IMR-90 (cell line): ENCODE results near the gene TEX35.

Experiments
- POLR2A ChIP-seq: IDR thresholded peaks from 2 replicates; pipeline ENCODE4 v1.6.1; 2012; ENCODE audit warnings: mild to moderate bottlenecking, low read depth, low read length
- RAD21 ChIP-seq: IDR thresholded peaks from 2 replicates; pipeline ENCODE4 v1.6.1; 2012; ENCODE audit warnings: low read length, improper control_type of control experiment
- TF ChIP-seq, protein P1 (sequence below): conservative IDR thresholded peaks from 2 replicates; pipeline ENCODE4 v1.5.1; 2012; ENCODE audit warnings: mild to moderate bottlenecking, low read depth, low read length, improper control_type of control experiment
- TF ChIP-seq, protein P2 (sequence below): fragments of 150-350 bp; IDR thresholded peaks from 2 replicates; pipeline ENCODE4 v1.6.1; 2016; ENCODE audit warnings: low read depth, mild to moderate bottlenecking, low read length, moderate library complexity, borderline replicate concordance

DNA sequence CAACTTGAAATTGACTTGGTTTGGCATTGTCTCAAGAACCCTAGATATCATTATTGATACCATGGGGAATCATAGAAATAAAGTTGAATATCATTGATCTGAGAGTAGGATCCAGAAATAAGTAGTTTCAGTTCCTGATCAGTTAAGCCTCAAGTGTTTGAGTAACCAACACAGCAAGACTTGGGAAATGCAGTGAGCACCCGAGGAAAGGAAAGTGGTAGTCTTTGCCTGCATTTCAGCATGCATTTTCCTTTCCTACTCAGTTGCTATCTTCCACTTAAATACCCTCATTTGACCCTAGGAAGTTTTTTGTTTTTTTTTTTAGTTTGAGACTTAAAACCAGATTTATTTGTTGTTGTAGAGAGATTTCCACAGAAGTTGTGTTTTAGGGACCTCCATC lies 35.1 kb upstream of the TEX35 start:
- TF ChIP-seq, protein P1, sequence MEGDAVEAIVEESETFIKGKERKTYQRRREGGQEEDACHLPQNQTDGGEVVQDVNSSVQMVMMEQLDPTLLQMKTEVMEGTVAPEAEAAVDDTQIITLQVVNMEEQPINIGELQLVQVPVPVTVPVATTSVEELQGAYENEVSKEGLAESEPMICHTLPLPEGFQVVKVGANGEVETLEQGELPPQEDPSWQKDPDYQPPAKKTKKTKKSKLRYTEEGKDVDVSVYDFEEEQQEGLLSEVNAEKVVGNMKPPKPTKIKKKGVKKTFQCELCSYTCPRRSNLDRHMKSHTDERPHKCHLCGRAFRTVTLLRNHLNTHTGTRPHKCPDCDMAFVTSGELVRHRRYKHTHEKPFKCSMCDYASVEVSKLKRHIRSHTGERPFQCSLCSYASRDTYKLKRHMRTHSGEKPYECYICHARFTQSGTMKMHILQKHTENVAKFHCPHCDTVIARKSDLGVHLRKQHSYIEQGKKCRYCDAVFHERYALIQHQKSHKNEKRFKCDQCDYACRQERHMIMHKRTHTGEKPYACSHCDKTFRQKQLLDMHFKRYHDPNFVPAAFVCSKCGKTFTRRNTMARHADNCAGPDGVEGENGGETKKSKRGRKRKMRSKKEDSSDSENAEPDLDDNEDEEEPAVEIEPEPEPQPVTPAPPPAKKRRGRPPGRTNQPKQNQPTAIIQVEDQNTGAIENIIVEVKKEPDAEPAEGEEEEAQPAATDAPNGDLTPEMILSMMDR, result no peak
- no peak for TF ChIP-seq POLR2A
- TF ChIP-seq, protein P2, sequence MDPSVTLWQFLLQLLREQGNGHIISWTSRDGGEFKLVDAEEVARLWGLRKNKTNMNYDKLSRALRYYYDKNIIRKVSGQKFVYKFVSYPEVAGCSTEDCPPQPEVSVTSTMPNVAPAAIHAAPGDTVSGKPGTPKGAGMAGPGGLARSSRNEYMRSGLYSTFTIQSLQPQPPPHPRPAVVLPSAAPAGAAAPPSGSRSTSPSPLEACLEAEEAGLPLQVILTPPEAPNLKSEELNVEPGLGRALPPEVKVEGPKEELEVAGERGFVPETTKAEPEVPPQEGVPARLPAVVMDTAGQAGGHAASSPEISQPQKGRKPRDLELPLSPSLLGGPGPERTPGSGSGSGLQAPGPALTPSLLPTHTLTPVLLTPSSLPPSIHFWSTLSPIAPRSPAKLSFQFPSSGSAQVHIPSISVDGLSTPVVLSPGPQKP, result no peak
- TF ChIP-seq RAD21, result no peak
